Measurements from ENCODE around the gene MAP6D1.

The MAP6D1 gene

GRCh38 chr3:183823963-183824362 is 1.4 kb downstream of the MAP6D1 start:
- DNase-seq (ENCODE audit: low read depth in 2 of 2): no peak

- DNase-seq (ENCODE audit: low read depth in 2 of 2): no peak
These were observed 2.7 kb downstream of the MAP6D1 start for GRCh38 chr3:183822631-183823030.

- no peak for DNase-seq (ENCODE audit: low read depth in 2 of 2)
These were observed 5.5 kb downstream of the MAP6D1 start for GRCh38 chr3:183819831-183820230.

GRCh38 chr3:183818706-183819624 is 6.4 kb downstream of the MAP6D1 start:
- no peak for DNase-seq (ENCODE audit: low read depth in 2 of 2)

GRCh38 chr3:183818041-183818620 is 7.2 kb downstream of the MAP6D1 start:
- DNase-seq (ENCODE audit: low read depth in 2 of 2): no peak

GRCh38 chr3:183817639-183818038 is 7.7 kb downstream of the MAP6D1 start:
- DNase-seq (ENCODE audit: low read depth in 2 of 2): no peak

- DNase-seq (ENCODE audit: low read depth in 2 of 2): no peak
These were observed 8.5 kb downstream of the MAP6D1 start for GRCh38 chr3:183816681-183817510.

- no peak for DNase-seq (ENCODE audit: low read depth in 2 of 2)
These were observed 9.4 kb downstream of the MAP6D1 start for GRCh38 chr3:183815951-183816475.

- no peak for DNase-seq (ENCODE audit: low read depth in 2 of 2)
These were observed 9.8 kb downstream of the MAP6D1 start for GRCh38 chr3:183815563-183815940.

GRCh38 chr3:183814240-183814639 is 11.1 kb downstream of the MAP6D1 start:
- no peak for DNase-seq (ENCODE audit: low read depth in 2 of 2)

- DNase-seq (ENCODE audit: low read depth in 2 of 2): no peak
These were observed 12.5 kb downstream of the MAP6D1 start for GRCh38 chr3:183812761-183813445.

GRCh38 chr3:183811638-183812037 is 13.7 kb downstream of the MAP6D1 start:
- DNase-seq (ENCODE audit: low read depth in 2 of 2): no peak

GRCh38 chr3:183810643-183811594 is 14.5 kb downstream of the MAP6D1 start:
- DNase-seq (ENCODE audit: low read depth in 2 of 2): no peak

- DNase-seq (ENCODE audit: low read depth in 2 of 2): no peak
These were observed 16.1 kb downstream of the MAP6D1 start for GRCh38 chr3:183809270-183809669.

GRCh38 chr3:183808355-183808754 is 17.0 kb downstream of the MAP6D1 start:
- no peak for DNase-seq (ENCODE audit: low read depth in 2 of 2)

GRCh38 chr3:183807881-183808280 is 17.5 kb downstream of the MAP6D1 start:
- DNase-seq (ENCODE audit: low read depth in 2 of 2): no peak

- no peak for DNase-seq (ENCODE audit: low read depth in 2 of 2)
These were observed 18.1 kb downstream of the MAP6D1 start for GRCh38 chr3:183807209-183807728.

- DNase-seq (ENCODE audit: low read depth in 2 of 2): no peak
These were observed 22.4 kb downstream of the MAP6D1 start for GRCh38 chr3:183802989-183803388.

GRCh38 chr3:183801601-183802000 is 23.8 kb downstream of the MAP6D1 start:
- no peak for DNase-seq (ENCODE audit: low read depth in 2 of 2)

- DNase-seq (ENCODE audit: low read depth in 2 of 2): no peak
These were observed 25.0 kb downstream of the MAP6D1 start for GRCh38 chr3:183800243-183800863.

All from activated CD4-positive, alpha-beta T cell treated with anti-CD3 and anti-CD28 coated beads for 24 hours (primary cell).